Parathyroid adenoma (tissue), 2 donors: Measurements from ENCODE around the gene ARHGAP9.
"Not testable (repeated sequence)": the region's sequence is repeated elsewhere in the genome, so short reads cannot be mapped to it uniquely, and the experiment has no call there.

Source experiments
- H2AFZ ChIP-seq: fragments of 300-600 bp; sonication (generic); one replicate; pipeline ENCODE4 v1.7.0; 2017; ENCODE audit warnings: antibody characterized with exemption, mild to moderate bottlenecking
- H3K27ac ChIP-seq: fragments of 300-600 bp; sonication (generic); one replicate; pipeline ENCODE4 v1.7.0; 2017
- H3K27me3 ChIP-seq: fragments of 300-600 bp; sonication (generic); one replicate; pipeline ENCODE4 v1.7.0; 2017; ENCODE audit warnings: low read length; ENCODE audit not compliant: control insufficient read depth, insufficient read depth
- H3K36me3 ChIP-seq: fragments of 300-600 bp; sonication (generic); one replicate; pipeline ENCODE4 v1.7.0; 2017; ENCODE audit warnings: low read length; ENCODE audit not compliant: control insufficient read depth, insufficient read depth
- H3K4me1 ChIP-seq: fragments of 300-600 bp; sonication (generic); one replicate; pipeline ENCODE4 v1.7.0; 2017; ENCODE audit warnings: control low read depth
- H3K4me2 ChIP-seq: fragments of 300-600 bp; sonication (generic); one replicate; pipeline ENCODE4 v1.7.0; 2017; ENCODE audit warnings: low read length
- H3K4me3 ChIP-seq: fragments of 300-600 bp; sonication (generic); one replicate; pipeline ENCODE4 v1.7.0; 2017; ENCODE audit warnings: low read depth, low read length
- H3K79me2 ChIP-seq: fragments of 300-600 bp; sonication (generic); one replicate; pipeline ENCODE4 v1.7.0; 2017; ENCODE audit warnings: control low read depth
- H3K9ac ChIP-seq: fragments of 300-600 bp; sonication (generic); one replicate; pipeline ENCODE4 v1.7.0; 2017; ENCODE audit warnings: mild to moderate bottlenecking
- H3K9me3 ChIP-seq: fragments of 300-600 bp; sonication (generic); one replicate; pipeline ENCODE4 v1.7.0; 2017; ENCODE audit warnings: low read length; ENCODE audit not compliant: control insufficient read depth
- TF ChIP-seq, protein P1 (sequence below): fragments of 300-600 bp; sonication (generic); IDR thresholded peaks from one replicate; pipeline ENCODE4 v1.7.0; 2017; ENCODE audit warnings: antibody characterized with exemption, mild to moderate bottlenecking
- donor health status: primary hyperparathyroidism.

ARHGAP9 gene

DNA sequence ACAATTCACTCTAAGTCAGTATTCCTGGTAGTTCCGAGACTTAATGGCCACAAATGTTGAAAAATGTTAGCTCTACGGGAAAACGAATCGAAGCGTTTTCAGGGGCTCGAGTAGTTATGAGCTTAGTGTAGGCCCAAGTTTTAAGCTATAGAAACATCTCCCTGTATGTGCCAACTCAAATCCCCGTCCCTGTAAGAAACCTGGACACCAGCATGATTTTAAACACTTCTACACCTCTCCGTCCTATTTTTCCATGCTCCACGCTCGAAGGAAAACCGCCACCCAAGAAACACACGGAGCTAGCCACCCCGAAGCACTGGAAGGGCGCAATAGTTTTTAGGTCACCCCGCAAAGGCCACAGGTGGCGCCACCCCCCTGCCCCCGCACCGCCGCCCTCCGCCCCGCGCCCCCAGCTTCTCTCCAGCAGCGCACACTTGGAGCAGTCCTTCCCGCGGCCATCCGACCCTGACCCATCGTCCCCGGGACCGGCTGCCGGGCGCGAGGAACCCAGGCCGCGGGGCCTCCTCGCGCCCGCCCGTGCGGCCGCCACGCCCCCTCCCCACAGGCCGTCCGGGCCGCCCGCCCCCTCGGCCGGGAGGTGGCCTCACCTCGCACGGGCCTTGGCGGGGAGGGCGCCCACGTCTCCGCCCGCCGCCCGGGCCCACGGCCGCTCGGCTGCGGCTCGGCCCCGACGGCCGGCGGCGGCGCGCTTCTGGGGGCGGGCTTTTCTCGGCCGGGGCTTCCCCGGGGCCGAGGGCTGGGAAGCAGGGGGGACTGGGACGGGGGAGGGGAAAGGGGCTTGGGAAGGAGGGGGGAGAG is 49.3 kb downstream of the ARHGAP9 start:
- H3K27ac ChIP-seq: peak overlapping the region; percentile 80
- no peaks in the 10 kb centered on the region for H3K36me3 ChIP-seq
- H3K4me1 ChIP-seq: no peaks in the 10 kb centered on the region
- peaks cover 8% of the 10 kb centered on the region for H3K79me2 ChIP-seq
- H3K4me2 ChIP-seq: peak overlapping the region; percentile 97
- peak overlapping the region; percentile 71 for H3K9ac ChIP-seq
- TF ChIP-seq, protein P1, sequence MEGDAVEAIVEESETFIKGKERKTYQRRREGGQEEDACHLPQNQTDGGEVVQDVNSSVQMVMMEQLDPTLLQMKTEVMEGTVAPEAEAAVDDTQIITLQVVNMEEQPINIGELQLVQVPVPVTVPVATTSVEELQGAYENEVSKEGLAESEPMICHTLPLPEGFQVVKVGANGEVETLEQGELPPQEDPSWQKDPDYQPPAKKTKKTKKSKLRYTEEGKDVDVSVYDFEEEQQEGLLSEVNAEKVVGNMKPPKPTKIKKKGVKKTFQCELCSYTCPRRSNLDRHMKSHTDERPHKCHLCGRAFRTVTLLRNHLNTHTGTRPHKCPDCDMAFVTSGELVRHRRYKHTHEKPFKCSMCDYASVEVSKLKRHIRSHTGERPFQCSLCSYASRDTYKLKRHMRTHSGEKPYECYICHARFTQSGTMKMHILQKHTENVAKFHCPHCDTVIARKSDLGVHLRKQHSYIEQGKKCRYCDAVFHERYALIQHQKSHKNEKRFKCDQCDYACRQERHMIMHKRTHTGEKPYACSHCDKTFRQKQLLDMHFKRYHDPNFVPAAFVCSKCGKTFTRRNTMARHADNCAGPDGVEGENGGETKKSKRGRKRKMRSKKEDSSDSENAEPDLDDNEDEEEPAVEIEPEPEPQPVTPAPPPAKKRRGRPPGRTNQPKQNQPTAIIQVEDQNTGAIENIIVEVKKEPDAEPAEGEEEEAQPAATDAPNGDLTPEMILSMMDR: no peak
- H2AFZ ChIP-seq: peak overlapping the region; percentile 75
- H3K27me3 ChIP-seq: no peaks in the 10 kb centered on the region
- no peaks in the 10 kb centered on the region for H3K9me3 ChIP-seq
- peak overlapping the region; percentile 90 for H3K4me3 ChIP-seq

DNA sequence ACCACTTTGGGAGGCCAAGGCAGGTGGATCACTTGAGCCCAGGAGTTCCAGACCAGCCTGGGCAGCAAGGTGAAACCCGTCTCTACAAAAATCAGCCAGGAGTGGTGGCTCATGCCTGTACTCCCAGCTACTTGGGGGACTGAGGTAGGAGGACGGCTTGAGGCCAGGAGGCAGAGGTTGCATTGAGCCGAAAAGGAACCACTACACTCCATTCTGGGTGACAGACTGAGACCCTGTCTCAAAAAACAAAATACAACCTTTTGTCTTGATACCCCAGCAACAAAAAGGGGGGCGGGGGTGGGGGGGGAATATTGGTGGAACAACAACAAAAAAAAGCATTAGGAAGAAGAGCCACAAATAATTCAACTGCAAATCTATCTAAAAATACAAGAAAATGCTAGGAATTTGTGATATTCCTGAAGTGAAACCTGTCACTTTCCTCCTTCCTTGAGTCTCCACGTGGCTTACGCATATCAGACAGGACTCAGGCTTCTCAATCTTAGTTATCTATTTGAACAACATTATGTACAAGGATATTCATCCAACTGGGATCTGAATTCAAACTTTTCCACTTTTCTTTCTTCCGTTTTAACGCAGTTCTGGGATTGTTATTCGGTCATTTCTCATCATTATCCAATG is 50.1 kb downstream of the ARHGAP9 start:
- H3K27me3 ChIP-seq: no peaks in the 10 kb centered on the region
- H2AFZ ChIP-seq: peak overlapping the region; percentile 75
- no peaks in the 10 kb centered on the region for H3K9me3 ChIP-seq
- no peaks in the 10 kb centered on the region for H3K4me1 ChIP-seq
- peak overlapping the region; percentile 71 for H3K9ac ChIP-seq
- peak overlapping the region; percentile 78 for H3K27ac ChIP-seq
- peak overlapping the region; percentile 69 for H3K4me3 ChIP-seq
- H3K36me3 ChIP-seq: no peaks in the 10 kb centered on the region
- peaks cover 9% of the 10 kb centered on the region for H3K79me2 ChIP-seq
- TF ChIP-seq, protein P1: no peak
- peak overlapping the region; percentile 81 for H3K4me2 ChIP-seq

DNA sequence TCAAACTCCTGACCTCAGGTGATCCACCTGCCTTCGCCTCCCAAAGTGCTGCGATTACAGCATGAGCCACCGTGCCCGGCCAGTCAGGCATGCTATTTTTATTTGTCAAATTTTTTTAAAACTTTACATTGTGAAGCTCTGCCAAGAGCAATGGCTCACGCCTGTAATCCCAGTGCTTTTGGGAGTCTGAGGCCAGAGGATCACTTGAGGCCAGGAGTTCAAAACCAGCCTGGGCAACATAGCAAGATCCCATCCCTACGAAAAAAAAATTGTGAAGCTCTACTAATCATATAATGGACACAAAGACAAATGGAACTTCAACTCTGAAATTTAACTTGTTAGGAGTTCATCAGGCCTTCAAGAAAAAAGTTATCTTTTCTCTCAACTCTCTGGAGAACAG is 50.7 kb downstream of the ARHGAP9 start:
- no peak overlapping the region for H3K4me2 ChIP-seq
- no peak overlapping the region for H3K9ac ChIP-seq
- H2AFZ ChIP-seq: no peak overlapping the region
- TF ChIP-seq, protein P1: no peak
- no peaks in the 10 kb centered on the region for H3K4me1 ChIP-seq
- no peaks in the 10 kb centered on the region for H3K36me3 ChIP-seq
- no peak overlapping the region for H3K4me3 ChIP-seq
- no peaks in the 10 kb centered on the region for H3K27me3 ChIP-seq
- H3K9me3 ChIP-seq: no peaks in the 10 kb centered on the region
- H3K79me2 ChIP-seq: peaks cover 14% of the 10 kb centered on the region
- no peak overlapping the region for H3K27ac ChIP-seq

DNA sequence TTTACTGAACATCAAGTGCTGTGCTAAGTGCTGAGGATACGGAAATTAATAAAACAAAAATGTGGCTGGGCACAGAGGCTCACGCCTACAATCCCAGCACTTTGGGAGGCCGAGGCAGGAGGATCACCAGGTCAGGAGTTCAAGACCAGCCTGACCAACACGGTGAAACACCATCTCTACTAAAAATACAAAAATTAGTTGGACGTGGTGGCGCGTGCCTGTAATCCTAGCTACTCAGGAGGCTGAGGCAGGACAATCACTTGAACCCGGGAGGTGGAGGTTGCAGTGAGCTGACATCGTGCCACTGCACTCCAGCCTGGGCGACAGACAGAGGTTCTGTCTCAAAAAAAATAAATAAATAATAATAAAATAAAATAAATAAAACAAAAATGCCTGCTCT is 52.7 kb downstream of the ARHGAP9 start:
- H3K9ac ChIP-seq, H3K4me2 ChIP-seq, H3K9me3 ChIP-seq, H3K27ac ChIP-seq, H3K4me3 ChIP-seq, H3K4me1 ChIP-seq, H2AFZ ChIP-seq, H3K27me3 ChIP-seq, H3K36me3 ChIP-seq: not testable (repeated sequence)
- H3K79me2 ChIP-seq: peaks cover 26% of the 10 kb centered on the region
